HepG2 (cell line): Measurements from ENCODE around the gene TANGO6. TPM values are rescaled to one million over a fixed set of nuclear protein-coding genes. Genes with fewer than 3 reads are reported as not detected.

Experiments used
- ATF1 ChIP-seq: IDR thresholded peaks from 2 replicates; pipeline ENCODE4 v1.6.1; 2016; ENCODE audit warnings: mild to moderate bottlenecking, control low read depth
- GZF1 ChIP-seq: sonication (generic); formaldehyde crosslinking; IDR thresholded peaks from 2 replicates; pipeline ENCODE4 v1.5.1; 2020; ENCODE audit warnings: mild to moderate bottlenecking, missing genetic modification reagents
- HDAC1 ChIP-seq: sonication (generic); formaldehyde crosslinking; IDR thresholded peaks from 2 replicates; pipeline ENCODE4 v1.5.1; 2020; ENCODE audit warnings: mild to moderate bottlenecking, missing genetic modification reagents
- HNRNPH1 ChIP-seq: fragments of 200-400 bp; formaldehyde crosslinking; optimal IDR thresholded peaks from 2 replicates; pipeline ENCODE3; 2017; ENCODE audit warnings: mild to moderate bottlenecking, low read depth, low read length
- IRF2 ChIP-seq: IDR thresholded peaks from 2 replicates; pipeline ENCODE4 v1.6.1; 2018; ENCODE audit warnings: missing genetic modification reagents, missing compliant biosample characterization
- JUN ChIP-seq: sonication (generic); formaldehyde crosslinking; IDR thresholded peaks from 2 replicates; pipeline ENCODE4 v1.4.0; 2020; ENCODE audit warnings: mild to moderate bottlenecking, missing genetic modification reagents
- MXD4 ChIP-seq: IDR thresholded peaks from 2 replicates; pipeline ENCODE4 v1.6.1; 2016; ENCODE audit warnings: mild to moderate bottlenecking, missing biosample characterization, missing genetic modification reagents
- NFE2L1 ChIP-seq: sonication (generic); formaldehyde crosslinking; IDR thresholded peaks from 2 replicates; pipeline ENCODE4 v1.4.0; 2020; ENCODE audit warnings: missing genetic modification reagents, mild to moderate bottlenecking, borderline replicate concordance
- SIN3B ChIP-seq: fragments of 150-350 bp; IDR thresholded peaks from 2 replicates; pipeline ENCODE4 v1.6.1; 2014; ENCODE audit warnings: low read length
- ZNF512B ChIP-seq: sonication (generic); formaldehyde crosslinking; IDR thresholded peaks from 2 replicates; pipeline ENCODE4 v1.5.1; 2020; ENCODE audit warnings: missing genetic modification reagents, mild to moderate bottlenecking, borderline replicate concordance
- ZNF562 ChIP-seq: sonication (generic); formaldehyde crosslinking; IDR thresholded peaks from 2 replicates; pipeline ENCODE4 v1.8.0; 2022; ENCODE audit warnings: missing genetic modification reagents, borderline replicate concordance
- ZNF646 ChIP-seq: sonication (generic); formaldehyde crosslinking; IDR thresholded peaks from 2 replicates; pipeline ENCODE4 v1.9.0; 2021; ENCODE audit warnings: mild to moderate bottlenecking, missing genetic modification reagents
- ZSCAN5A ChIP-seq: sonication (generic); formaldehyde crosslinking; IDR thresholded peaks from 2 replicates; pipeline ENCODE4 v1.8.0; 2022; ENCODE audit warnings: mild to moderate bottlenecking, missing genetic modification reagents, borderline replicate concordance
- polyA plus RNA-seq, 8 experiments: library from polyadenylated mRNA; depleted of rRNA in 3 of 8; stranded (reverse) in 7 of 8; unstranded in 1 of 8; fragments of >200 nt; fragmentation: Illumina TruSeq in 4 of 8; extraction: Trizol in 4 of 8; gene quantifications; 2 replicates each; pipeline versions ENCODE4 v1.2.1 to v1.2.3, GENCODE V29; 2011 to 2016; ENCODE audit warnings: low read depth in 4 of 8, missing spikeins in 1 of 8, mixed read lengths in 1 of 8; ENCODE audit not compliant: insufficient read depth in 1 of 8
- total RNA-seq, 5 experiments: library from RNA; depleted of rRNA; stranded (reverse); fragments of >200 nt; fragmentation: Illumina TruSeq; extraction: Trizol; gene quantifications; 2 replicates each; pipeline ENCODE4 v1.2.3, GENCODE V29; 2016; ENCODE audit warnings: low read depth in 1 of 5
- TF ChIP-seq, protein P1 (sequence below): sonication (generic); formaldehyde crosslinking; IDR thresholded peaks from 2 replicates; pipeline ENCODE4 v1.4.0; 2020; ENCODE audit warnings: missing genetic modification reagents

The TANGO6 gene
- total and polyA plus RNA-seq, 2 of the 13 experiments (the other 11 are each of a cell fraction or from before 2014, with no cell fraction given), result 7.2 to 13.3 TPM

DNA sequence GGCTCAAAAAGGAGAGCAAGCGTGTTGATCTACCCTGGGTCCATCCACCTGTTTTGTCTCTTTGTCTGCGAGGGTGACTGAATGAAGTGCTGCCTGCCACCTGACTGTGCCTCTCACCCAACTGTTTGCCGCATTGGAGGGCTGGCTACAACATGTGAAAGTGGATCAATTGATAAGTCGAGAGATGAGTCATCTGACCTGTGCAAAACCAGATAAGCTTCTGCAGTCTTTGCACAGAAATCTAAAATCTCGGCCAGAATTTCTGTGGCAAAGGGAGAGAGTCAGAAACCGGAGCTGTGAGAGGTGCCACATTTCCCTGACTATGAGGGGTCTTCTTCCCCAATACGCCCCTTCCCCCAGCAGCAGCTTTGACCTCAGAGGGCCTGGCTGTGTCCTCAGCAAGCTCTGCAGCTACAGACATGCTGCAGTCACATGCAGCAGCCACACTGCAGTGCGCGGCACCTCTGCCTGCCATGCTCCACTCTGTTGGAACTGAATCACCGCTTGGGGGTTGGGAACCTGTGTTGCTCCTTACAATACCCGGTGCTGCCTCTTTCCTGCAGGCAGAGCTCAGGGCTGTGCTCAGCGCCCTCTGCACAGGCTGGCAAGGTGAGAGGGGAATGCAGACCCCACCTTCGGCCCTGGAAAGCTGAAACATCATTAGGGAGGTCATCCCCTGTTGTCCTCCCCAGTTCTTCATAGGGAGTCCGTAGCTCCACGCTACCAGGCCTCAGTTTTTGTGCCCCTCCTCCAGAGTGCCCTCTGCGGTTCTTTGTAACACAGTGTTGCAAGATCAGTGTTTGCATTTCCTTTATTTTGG lies 246.0 kb downstream of the TANGO6 start (continued):
- TF ChIP-seq HNRNPH1 (no peak), SIN3B (no peak), NFE2L1 (CRISPR knock-in tag) (0 out of 2 replicates have a peak, but pooled peaks have one; percentile 11), ZNF512B (peak; percentile 42; the same call in 1 of the 2 replicates), JUN (CRISPR knock-in tag) (no peak; the same call in 1 of the 2 replicates), HDAC1 (CRISPR knock-in tag) (peak; percentile 73), ZSCAN5A (CRISPR knock-in tag) (no peak), IRF2 (CRISPR knock-in tag) (0 out of 2 replicates have a peak, but pooled peaks have one; percentile 17), ATF1 (CRISPR knock-in tag) (no peak), ZNF562 (CRISPR knock-in tag) (no peak), MXD4 (CRISPR knock-in tag) (no peak), GZF1 (no peak), ZNF646 (peak; percentile 26; the same call in 1 of the 2 replicates)
- TF ChIP-seq, protein P1, sequence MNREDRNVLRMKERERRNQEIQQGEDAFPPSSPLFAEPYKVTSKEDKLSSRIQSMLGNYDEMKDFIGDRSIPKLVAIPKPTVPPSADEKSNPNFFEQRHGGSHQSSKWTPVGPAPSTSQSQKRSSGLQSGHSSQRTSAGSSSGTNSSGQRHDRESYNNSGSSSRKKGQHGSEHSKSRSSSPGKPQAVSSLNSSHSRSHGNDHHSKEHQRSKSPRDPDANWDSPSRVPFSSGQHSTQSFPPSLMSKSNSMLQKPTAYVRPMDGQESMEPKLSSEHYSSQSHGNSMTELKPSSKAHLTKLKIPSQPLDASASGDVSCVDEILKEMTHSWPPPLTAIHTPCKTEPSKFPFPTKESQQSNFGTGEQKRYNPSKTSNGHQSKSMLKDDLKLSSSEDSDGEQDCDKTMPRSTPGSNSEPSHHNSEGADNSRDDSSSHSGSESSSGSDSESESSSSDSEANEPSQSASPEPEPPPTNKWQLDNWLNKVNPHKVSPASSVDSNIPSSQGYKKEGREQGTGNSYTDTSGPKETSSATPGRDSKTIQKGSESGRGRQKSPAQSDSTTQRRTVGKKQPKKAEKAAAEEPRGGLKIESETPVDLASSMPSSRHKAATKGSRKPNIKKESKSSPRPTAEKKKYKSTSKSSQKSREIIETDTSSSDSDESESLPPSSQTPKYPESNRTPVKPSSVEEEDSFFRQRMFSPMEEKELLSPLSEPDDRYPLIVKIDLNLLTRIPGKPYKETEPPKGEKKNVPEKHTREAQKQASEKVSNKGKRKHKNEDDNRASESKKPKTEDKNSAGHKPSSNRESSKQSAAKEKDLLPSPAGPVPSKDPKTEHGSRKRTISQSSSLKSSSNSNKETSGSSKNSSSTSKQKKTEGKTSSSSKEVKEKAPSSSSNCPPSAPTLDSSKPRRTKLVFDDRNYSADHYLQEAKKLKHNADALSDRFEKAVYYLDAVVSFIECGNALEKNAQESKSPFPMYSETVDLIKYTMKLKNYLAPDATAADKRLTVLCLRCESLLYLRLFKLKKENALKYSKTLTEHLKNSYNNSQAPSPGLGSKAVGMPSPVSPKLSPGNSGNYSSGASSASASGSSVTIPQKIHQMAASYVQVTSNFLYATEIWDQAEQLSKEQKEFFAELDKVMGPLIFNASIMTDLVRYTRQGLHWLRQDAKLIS, result no peak
